Renal cortex interstitium (tissue), 11 donors: ENCODE results near the gene PDSS2. TPM values are rescaled to one million over a fixed set of nuclear protein-coding genes. Genes with fewer than 3 reads are reported as not detected.
"Not testable (repeated sequence)": the region's sequence is repeated elsewhere in the genome, so short reads cannot be mapped to it uniquely, and the experiment has no call there.

Experiments
- DNase-seq, 11 donors: peaks; one replicate each; pipeline ENCODE4 v3.0.0-alpha.2; 2013; ENCODE audit warnings: low read depth in 9 of 11, low spot score in 4 of 11; ENCODE audit errors: extremely low read depth in 1 of 11
- polyA plus RNA-seq, 3 donors: library from polyadenylated mRNA; unstranded; fragments of 120-200 nt; gene quantifications; one replicate each; pipeline ENCODE4 v1.2.1, GENCODE V29; 2013; ENCODE audit not compliant: insufficient read length in 3 of 3

Gene PDSS2
- polyA plus RNA-seq, 3 donors, result 16.7 to 20.1 (median 18.1) TPM

- not testable (repeated sequence) for DNase-seq
Measured at GRCh38 chr6:107164299-107164698, 295.1 kb downstream of the PDSS2 start.

- no peak for DNase-seq
Measured at GRCh38 chr6:107161521-107161920, 297.8 kb downstream of the PDSS2 start.

- DNase-seq, result no peak
Measured at GRCh38 chr6:107156617-107157016, 302.7 kb downstream of the PDSS2 start.

- DNase-seq, result no peak
Measured at GRCh38 chr6:107154801-107155160, 304.6 kb downstream of the PDSS2 start.

- peak in 4 of 11 donors; percentile 40 to 71 (median 56) for DNase-seq
Measured at GRCh38 chr6:107154131-107154800, 305.1 kb downstream of the PDSS2 start.

- DNase-seq, result no peak
Measured at GRCh38 chr6:107152638-107153430, 306.5 kb downstream of the PDSS2 start.

GRCh38 chr6:107144666-107145065, 314.7 kb downstream of the PDSS2 start:
- no peak for DNase-seq

GRCh38 chr6:107144014-107144413, 315.4 kb downstream of the PDSS2 start:
- no peak for DNase-seq

GRCh38 chr6:107140581-107140980, 318.8 kb downstream of the PDSS2 start:
- no peak for DNase-seq

- DNase-seq, result not testable (repeated sequence)
Measured at GRCh38 chr6:107136324-107136723, 323.0 kb downstream of the PDSS2 start.

GRCh38 chr6:107135048-107135680, 324.2 kb downstream of the PDSS2 start:
- not testable (repeated sequence) for DNase-seq

GRCh38 chr6:107132330-107132954, 326.9 kb downstream of the PDSS2 start:
- peak in 1 of 11 donors; percentile 11 for DNase-seq

- no peak for DNase-seq
Measured at GRCh38 chr6:107129370-107129925, 329.9 kb downstream of the PDSS2 start.

- DNase-seq, result no peak
Measured at GRCh38 chr6:107128577-107128976, 330.8 kb downstream of the PDSS2 start.

- DNase-seq, result no peak
Measured at GRCh38 chr6:107128175-107128574, 331.2 kb downstream of the PDSS2 start.

GRCh38 chr6:107125771-107126170, 333.6 kb downstream of the PDSS2 start:
- DNase-seq, result no peak

GRCh38 chr6:107124934-107125348, 334.4 kb downstream of the PDSS2 start:
- peak in 2 of 11 donors; percentile 14 to 15 for DNase-seq

- no peak for DNase-seq
Measured at GRCh38 chr6:107123501-107123900, 335.9 kb downstream of the PDSS2 start.

GRCh38 chr6:107122748-107123147, 336.6 kb downstream of the PDSS2 start:
- no peak for DNase-seq
